H1 (cell line): ENCODE measurements around the gene TMED5. TPM values are rescaled to one million over a fixed set of nuclear protein-coding genes. Genes with fewer than 3 reads are reported as not detected.

Experiments used
- CTCF ChIA-PET: fragments of 300-600 bp; sonication (Branson Sonifier 250); formaldehyde crosslinking; loops from one replicate; lab custom pipeline; 2021; ENCODE audit not compliant: partially characterized antibody; lab: Charles Lee
- POLR2A ChIA-PET: fragments of 300-600 bp; sonication (Branson Sonifier 250); formaldehyde crosslinking; loops from one replicate; lab custom pipeline; 2021; ENCODE audit warnings: inconsistent platforms; ENCODE audit not compliant: partially characterized antibody; lab: Charles Lee
- DNase-seq, 2 experiments: peaks; one replicate each; pipeline versions ENCODE4 v3.0.0 to v3.0.0-alpha.2; 2010 to 2022; ENCODE audit warnings: low spot score in 2 of 2, low read depth in 1 of 2, mixed read lengths in 1 of 2
- FAIRE-seq: peaks from 2 replicates; lab custom pipeline; 2011; peaks lifted over from hg19 to GRCh38; lab: Jason Lieb, UNC
- H2AFZ ChIP-seq: 2 replicates; pipeline ENCODE4 v1.8.1; 2012; ENCODE audit warnings: low read length, inconsistent platforms
- H2AK5ac ChIP-seq: 2 replicates; pipeline ENCODE4 v1.6.1; 2013; ENCODE audit warnings: low read depth, low read length
- H2BK120ac ChIP-seq: replicated peaks from 2 replicates; pipeline ENCODE3; 2013; ENCODE audit warnings: low read depth, low read length, inconsistent platforms
- H2BK12ac ChIP-seq: 2 replicates; pipeline ENCODE4 v1.6.1; 2013; ENCODE audit warnings: low read depth, low read length
- H2BK15ac ChIP-seq: 2 replicates; pipeline ENCODE4 v1.6.1; 2013; ENCODE audit warnings: low read length
- H2BK20ac ChIP-seq: 2 replicates; pipeline ENCODE4 v1.6.1; 2013; ENCODE audit warnings: low read length
- H2BK5ac ChIP-seq: 2 replicates; pipeline ENCODE4 v1.6.1; 2013; ENCODE audit warnings: low read depth, low read length
- H3K14ac ChIP-seq: 2 replicates; pipeline ENCODE4 v1.6.1; 2013; ENCODE audit warnings: inconsistent platforms; ENCODE audit not compliant: insufficient read length
- H3K18ac ChIP-seq: 2 replicates; pipeline ENCODE4 v1.6.1; 2013; ENCODE audit warnings: low read length; ENCODE audit errors: extremely low read depth
- H3K23ac ChIP-seq: 2 replicates; pipeline ENCODE4 v1.6.1; 2013; ENCODE audit warnings: inconsistent platforms; ENCODE audit not compliant: insufficient read length
- H3K23me2 ChIP-seq: 2 replicates; pipeline ENCODE4 v1.6.1; 2013; ENCODE audit warnings: low read depth, low read length
- H3K27ac ChIP-seq: 2 replicates; pipeline ENCODE4 v1.6.1; 2011; ENCODE audit warnings: low read depth, low read length, inconsistent platforms
- H3K27me3 ChIP-seq, 4 experiments: replicated peaks in 1 of 4; 1 replicate in 1 of 4; 2 replicates in 3 of 4; pipeline versions ENCODE4 v1.6.1 to v1.8.1; 2011 to 2013; ENCODE audit warnings: low read length in 3 of 4, mild to moderate bottlenecking in 3 of 4, inconsistent platforms in 2 of 4, mixed read lengths in 2 of 4, moderate library complexity in 1 of 4; ENCODE audit not compliant: control insufficient read depth in 3 of 4, insufficient read depth in 3 of 4; ENCODE audit errors: extremely low read depth in 1 of 4
- H3K36me3 ChIP-seq, 4 experiments: 2 replicates each; pipeline versions ENCODE4 v1.6.1 to v1.8.1; 2011 to 2013; ENCODE audit warnings: mild to moderate bottlenecking in 4 of 4, low read length in 3 of 4, moderate library complexity in 2 of 4, control low read depth in 1 of 4, inconsistent platforms in 1 of 4; ENCODE audit not compliant: insufficient read depth in 4 of 4, control insufficient read depth in 2 of 4
- H3K4ac ChIP-seq: replicated peaks from 2 replicates; pipeline ENCODE3; 2013; ENCODE audit warnings: low read length, low read depth, mixed read lengths, inconsistent platforms; ENCODE audit not compliant: insufficient read length
- H3K4me1 ChIP-seq, 4 experiments: replicated peaks in 1 of 4; 1 replicate in 1 of 4; 2 replicates in 3 of 4; pipeline versions ENCODE4 v1.6.1 to v1.8.1; 2011 to 2013; ENCODE audit warnings: low read length in 3 of 4, inconsistent platforms in 2 of 4, mixed read lengths in 1 of 4; ENCODE audit not compliant: insufficient read depth in 4 of 4, control insufficient read depth in 3 of 4
- H3K4me2 ChIP-seq, 2 experiments: 2 replicates each; pipeline versions ENCODE4 v1.6.1 to v1.8.1; 2011 to 2013; ENCODE audit warnings: low read depth in 2 of 2, low read length in 2 of 2, control low read depth in 1 of 2, inconsistent platforms in 1 of 2, mild to moderate bottlenecking in 1 of 2; ENCODE audit not compliant: insufficient read depth in 1 of 2
- H3K4me3 ChIP-seq, 4 experiments: fragments of 200-600, 300-600 bp in 1 of 4; sonication (generic), shearing (Covaris generic), sonication (Bioruptor Twin) in 1 of 4; 2 replicates each; pipeline versions ENCODE4 v1.5.1 to v1.8.1; 2011 to 2016; ENCODE audit warnings: low read length in 4 of 4, low read depth in 3 of 4, control low read depth in 2 of 4, inconsistent platforms in 2 of 4, mild to moderate bottlenecking in 2 of 4, mixed read lengths in 1 of 4, moderate library complexity in 1 of 4; ENCODE audit not compliant: insufficient read depth in 2 of 4; ENCODE audit errors: extremely low read depth in 1 of 4
- H3K56ac ChIP-seq: replicated peaks from 2 replicates; pipeline ENCODE3; 2013; ENCODE audit warnings: low read depth, mild to moderate bottlenecking, mixed read lengths, low read length, inconsistent platforms; ENCODE audit not compliant: insufficient read length
- H3K79me1 ChIP-seq: 2 replicates; pipeline ENCODE4 v1.6.1; 2013; ENCODE audit warnings: low read depth, low read length, control low read depth
- H3K79me2 ChIP-seq, 2 experiments: 2 replicates each; pipeline versions ENCODE4 v1.6.1 to v1.8.1; 2012 to 2013; ENCODE audit warnings: low read length in 2 of 2, mild to moderate bottlenecking in 2 of 2, inconsistent platforms in 1 of 2; ENCODE audit not compliant: insufficient read depth in 2 of 2, control insufficient read depth in 1 of 2
- H3K9ac ChIP-seq, 4 experiments: replicated peaks in 1 of 4; 1 replicate in 1 of 4; 2 replicates in 3 of 4; pipeline versions ENCODE4 v1.6.1 to v1.8.1; 2011 to 2013; ENCODE audit warnings: low read depth in 3 of 4, low read length in 3 of 4, control low read depth in 2 of 4, mild to moderate bottlenecking in 2 of 4, moderate library complexity in 2 of 4, inconsistent platforms in 1 of 4; ENCODE audit errors: extremely low read depth in 1 of 4
- H3K9me3 ChIP-seq, 2 experiments: 2 replicates each; pipeline versions ENCODE4 v1.6.1 to v1.8.1; 2012 to 2013; ENCODE audit warnings: mild to moderate bottlenecking in 2 of 2, moderate library complexity in 2 of 2, control low read depth in 1 of 2, inconsistent platforms in 1 of 2, low read depth in 1 of 2, low read length in 1 of 2, mixed read lengths in 1 of 2; ENCODE audit not compliant: insufficient read depth in 2 of 2
- H4K20me1 ChIP-seq, 2 experiments: replicated peaks in 1 of 2; 2 replicates each; pipeline versions ENCODE3 to v1.8.1; 2011 to 2013; ENCODE audit warnings: inconsistent platforms in 2 of 2, low read length in 2 of 2, mild to moderate bottlenecking in 1 of 2; ENCODE audit not compliant: insufficient read depth in 2 of 2, control insufficient read depth in 1 of 2
- H4K5ac ChIP-seq: 2 replicates; pipeline ENCODE4 v1.6.1; 2013; ENCODE audit warnings: low read length, low read depth, mixed read lengths, inconsistent platforms; ENCODE audit not compliant: insufficient read length
- H4K8ac ChIP-seq: 2 replicates; pipeline ENCODE4 v1.8.0; 2013; ENCODE audit warnings: mild to moderate bottlenecking, moderate library complexity, low read length, inconsistent platforms; ENCODE audit not compliant: insufficient read depth; ENCODE audit errors: extremely low read depth
- H4K91ac ChIP-seq: replicated peaks from 2 replicates; pipeline ENCODE3; 2013; ENCODE audit warnings: low read length, mixed read lengths, inconsistent platforms; ENCODE audit not compliant: insufficient read length
- BCL11A ChIP-seq, 2 experiments: IDR thresholded peaks; one replicate each; pipeline ENCODE4 v1.6.1; 2011; ENCODE audit warnings: low read depth in 2 of 2, low read length in 2 of 2, mild to moderate bottlenecking in 2 of 2
- BRCA1 ChIP-seq: IDR thresholded peaks from 2 replicates; pipeline ENCODE4 v1.6.1; 2012; ENCODE audit warnings: low read depth, low read length, improper control_type of control experiment
- CHD2 ChIP-seq: IDR thresholded peaks from 2 replicates; pipeline ENCODE4 v1.6.1; 2012; ENCODE audit warnings: low read length, improper control_type of control experiment
- CREB1 ChIP-seq: IDR thresholded peaks from 2 replicates; pipeline ENCODE4 v1.6.1; 2012; ENCODE audit warnings: inconsistent platforms
- HDAC2 ChIP-seq, 2 experiments: fragments of 300-600 bp in 1 of 2; sonication (generic) in 1 of 2; IDR thresholded peaks; 2 replicates each; pipeline ENCODE4 v1.6.1; 2011 to 2012; ENCODE audit warnings: low read depth in 2 of 2, low read length in 2 of 2, mild to moderate bottlenecking in 2 of 2, moderate library complexity in 2 of 2, borderline replicate concordance in 1 of 2, inconsistent platforms in 1 of 2
- JUN ChIP-seq: IDR thresholded peaks from 2 replicates; pipeline ENCODE4 v1.6.1; 2011; ENCODE audit warnings: low read depth, mild to moderate bottlenecking, improper control_type of control experiment, low read length
- KDM5A ChIP-seq: fragments of 200-600 bp; IDR thresholded peaks from 2 replicates; pipeline ENCODE4 v1.7.1; 2012; ENCODE audit warnings: mild to moderate bottlenecking, low read length, inconsistent platforms, mixed read lengths
- POU5F1 ChIP-seq: IDR thresholded peaks from 2 replicates; pipeline ENCODE4 v1.6.1; 2011; ENCODE audit warnings: low read depth, mild to moderate bottlenecking, low read length, moderate library complexity
- TCF12 ChIP-seq: IDR thresholded peaks from 2 replicates; pipeline ENCODE4 v1.6.1; 2011; ENCODE audit warnings: low read depth, mild to moderate bottlenecking, low read length
- WGBS, 2 experiments: shearing (Covaris generic) in 1 of 2; methylation state at CpG; one replicate each; pipeline versions ENCODE4 v1.1.6 to v1.1.7; 2013 to 2015; ENCODE audit warnings: low lambda C conversion rate in 2 of 2, mixed read lengths in 2 of 2, inconsistent platforms in 1 of 2, low coverage in 1 of 2, missing lambda C conversion rate in 1 of 2; ENCODE audit not compliant: insufficient replicate concordance in 2 of 2, insufficient coverage in 1 of 2, insufficient read length in 1 of 2; ENCODE audit errors: extremely low coverage in 1 of 2, missing lambda C conversion rate in 1 of 2; 5-methylcytosine and 5-hydroxymethylcytosine counted together
- polyA plus RNA-seq, 7 experiments: library from polyadenylated mRNA; depleted of rRNA in 3 of 7; stranded (reverse) in 5 of 7; unstranded in 2 of 7; fragments of >200 nt in 5 of 7; fragments of 200-250 nt in 2 of 7; gene quantifications; 1 replicate in 5 of 7; 2 replicates in 1 of 7; 4 replicates in 1 of 7; pipeline versions ENCODE4 v1.2.1 to v1.2.3, GENCODE V29; 2011 to 2013; ENCODE audit warnings: missing spikeins in 2 of 7, mixed read lengths in 2 of 7
- total RNA-seq: library from RNA; stranded (reverse); fragmentation: NEBNext Ultra II Directional; extraction: Animal tissue kit (Norgen Biotek cat#: 25700); gene quantifications from 2 replicates; pipeline ENCODE4 v1.2.1, GENCODE V29; 2021

Gene TMED5
- total and polyA plus RNA-seq, 2 of the 8 experiments (the other 6 are each of a cell fraction or from before 2014, with no cell fraction given): 14.8 to 32.8 TPM

- no peak overlapping the region for H3K4me3 ChIP-seq
- H3K79me2 ChIP-seq: peaks cover 0 to 12% of the 10 kb centered on the region in 2 experiments; a peak in 2 of 4 replicates
- H3K9me3 ChIP-seq: no peaks in the 10 kb centered on the region
- no peaks in the 10 kb centered on the region for H3K23me2 ChIP-seq
- H2AK5ac ChIP-seq: no peak overlapping the region
- H2BK15ac ChIP-seq: no peak overlapping the region
- H3K4ac ChIP-seq: no peak overlapping the region
- H2BK12ac ChIP-seq: no peak overlapping the region
- peaks cover 1% of the 10 kb centered on the region in 2 experiments for H4K20me1 ChIP-seq
- no peak overlapping the region for H3K23ac ChIP-seq
- DNase-seq (no peak), FAIRE-seq (no peak)
- no peak overlapping the region for H3K4me2 ChIP-seq
- ChIA-PET CTCF (interaction anchor here (0.6 to 1.9 kb wide), 3 partner anchors 17 to 31 kb away, joined by 3 to 6 read pairs (median 4); no protein-coding TSS in a partner anchor), POLR2A (interaction anchor here (1.0 to 1.3 kb wide), 2 partner anchors 26 to 60 kb away, joined by 4 to 6 read pairs; no protein-coding TSS in a partner anchor)
- H3K27ac ChIP-seq: no peak overlapping the region
- H4K91ac ChIP-seq: no peak overlapping the region
- WGBS, 2 experiments: 78% methylated on average over 1 of the region's 1 CpG; no CpG with 5 or more reads in 1 of the 2 experiments
- no peak overlapping the region for H4K8ac ChIP-seq
- no peak for TF ChIP-seq TCF12
- TF ChIP-seq JUN: no peak
- no peak for TF ChIP-seq BRCA1
- no peak for TF ChIP-seq POU5F1
- TF ChIP-seq KDM5A: no peak
- TF ChIP-seq CHD2: no peak
- TF ChIP-seq BCL11A (IDR thresholded peaks at IDR 0.05; ENCODE audit: low read depth in 2 of 2, low read length in 2 of 2): no peak
- TF ChIP-seq HDAC2 (IDR thresholded peaks at IDR 0.05; ENCODE audit: borderline replicate concordance in 1 of 2, low read depth in 2 of 2, low read length in 2 of 2): no peak
- no peak for TF ChIP-seq CREB1
- no peaks in the 10 kb centered on the region for H3K27me3 ChIP-seq
- H2BK20ac ChIP-seq: no peak overlapping the region
- peaks cover 4 to 71% (median 26%) of the 10 kb centered on the region in 4 experiments for H3K36me3 ChIP-seq
- no peak overlapping the region for H2BK120ac ChIP-seq
- no peaks in the 10 kb centered on the region for H3K4me1 ChIP-seq
- H2BK5ac ChIP-seq: no peak overlapping the region
- no peaks in the 10 kb centered on the region; the same call in 1 of the 2 replicates for H3K79me1 ChIP-seq
- no peak overlapping the region for H3K14ac ChIP-seq
- H3K56ac ChIP-seq: no peak overlapping the region
- no peak overlapping the region for H3K18ac ChIP-seq
- no peak overlapping the region for H3K9ac ChIP-seq
- H2AFZ ChIP-seq: no peak overlapping the region
- H4K5ac ChIP-seq: no peak overlapping the region
These were observed 40.1 kb downstream of the TMED5 start for GRCh38 chr1:93140106-93140505.
